IMR-90 (cell line): ENCODE measurements around the gene KDM3A.

Experiments
- CTCF ChIP-seq: conservative IDR thresholded peaks from 2 replicates; pipeline ENCODE4 v1.5.1; 2012; ENCODE audit warnings: mild to moderate bottlenecking, low read depth, low read length, improper control_type of control experiment
- RFX5 ChIP-seq: IDR thresholded peaks from 2 replicates; pipeline ENCODE4 v1.8.0; 2012; ENCODE audit warnings: low read depth, mild to moderate bottlenecking, low read length, moderate library complexity
- USF2 ChIP-seq: fragments of 150-350 bp; IDR thresholded peaks from 2 replicates; pipeline ENCODE4 v1.6.1; 2017; ENCODE audit warnings: mild to moderate bottlenecking, antibody characterized with exemption, low read length, low read depth

- TF ChIP-seq USF2 (no peak), CTCF (no peak), RFX5 (no peak)
Measured at GRCh38 chr2:86485103-86485502, 43.9 kb downstream of the KDM3A start.
